Neural progenitor cell (in vitro differentiated cells): ENCODE results near the gene SLC4A2.

ENCODE experiments used
- EZH2phosphoT487 ChIP-seq: fragments of 200-600 bp; sonication (generic); IDR thresholded peaks from 2 replicates; pipeline ENCODE4 v1.6.1; 2017; ENCODE audit warnings: antibody characterized with exemption
- TF ChIP-seq, protein P1 (sequence below): fragments of 200-600 bp; sonication (generic); IDR thresholded peaks from 2 replicates; pipeline ENCODE4 v1.5.1; 2017; ENCODE audit warnings: antibody characterized with exemption, mild to moderate bottlenecking

DNA sequence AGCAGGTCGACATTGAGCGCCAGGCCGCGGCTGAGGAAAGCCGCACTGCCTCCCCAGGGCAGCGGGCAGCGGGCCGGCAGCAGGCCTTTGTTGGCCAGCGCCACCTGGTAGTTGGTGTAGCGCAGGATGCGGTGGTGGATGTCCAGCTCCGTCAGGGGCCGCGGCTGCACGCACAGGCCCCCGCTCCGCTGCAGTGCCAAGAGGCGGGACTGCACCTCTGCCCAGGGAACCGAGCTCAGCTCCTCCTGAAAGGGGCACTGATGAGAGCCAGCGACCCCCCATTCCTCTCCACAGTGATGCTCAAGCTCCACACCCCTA, 40.3 kb upstream of the SLC4A2 start:
- TF ChIP-seq, protein P1, sequence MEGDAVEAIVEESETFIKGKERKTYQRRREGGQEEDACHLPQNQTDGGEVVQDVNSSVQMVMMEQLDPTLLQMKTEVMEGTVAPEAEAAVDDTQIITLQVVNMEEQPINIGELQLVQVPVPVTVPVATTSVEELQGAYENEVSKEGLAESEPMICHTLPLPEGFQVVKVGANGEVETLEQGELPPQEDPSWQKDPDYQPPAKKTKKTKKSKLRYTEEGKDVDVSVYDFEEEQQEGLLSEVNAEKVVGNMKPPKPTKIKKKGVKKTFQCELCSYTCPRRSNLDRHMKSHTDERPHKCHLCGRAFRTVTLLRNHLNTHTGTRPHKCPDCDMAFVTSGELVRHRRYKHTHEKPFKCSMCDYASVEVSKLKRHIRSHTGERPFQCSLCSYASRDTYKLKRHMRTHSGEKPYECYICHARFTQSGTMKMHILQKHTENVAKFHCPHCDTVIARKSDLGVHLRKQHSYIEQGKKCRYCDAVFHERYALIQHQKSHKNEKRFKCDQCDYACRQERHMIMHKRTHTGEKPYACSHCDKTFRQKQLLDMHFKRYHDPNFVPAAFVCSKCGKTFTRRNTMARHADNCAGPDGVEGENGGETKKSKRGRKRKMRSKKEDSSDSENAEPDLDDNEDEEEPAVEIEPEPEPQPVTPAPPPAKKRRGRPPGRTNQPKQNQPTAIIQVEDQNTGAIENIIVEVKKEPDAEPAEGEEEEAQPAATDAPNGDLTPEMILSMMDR = no peak
- peak; percentile 44 for TF ChIP-seq EZH2phosphoT487
